ENCODE data around the gene DPM3. TPM values are rescaled to one million over a fixed set of nuclear protein-coding genes. Genes with fewer than 3 reads are reported as not detected.

The DPM3 gene
- total and polyA plus RNA-seq, 2 of the 13 experiments (the other 11 are each of a cell fraction or from before 2014, with no cell fraction given) = 23.2 to 53.4 TPM

DNA sequence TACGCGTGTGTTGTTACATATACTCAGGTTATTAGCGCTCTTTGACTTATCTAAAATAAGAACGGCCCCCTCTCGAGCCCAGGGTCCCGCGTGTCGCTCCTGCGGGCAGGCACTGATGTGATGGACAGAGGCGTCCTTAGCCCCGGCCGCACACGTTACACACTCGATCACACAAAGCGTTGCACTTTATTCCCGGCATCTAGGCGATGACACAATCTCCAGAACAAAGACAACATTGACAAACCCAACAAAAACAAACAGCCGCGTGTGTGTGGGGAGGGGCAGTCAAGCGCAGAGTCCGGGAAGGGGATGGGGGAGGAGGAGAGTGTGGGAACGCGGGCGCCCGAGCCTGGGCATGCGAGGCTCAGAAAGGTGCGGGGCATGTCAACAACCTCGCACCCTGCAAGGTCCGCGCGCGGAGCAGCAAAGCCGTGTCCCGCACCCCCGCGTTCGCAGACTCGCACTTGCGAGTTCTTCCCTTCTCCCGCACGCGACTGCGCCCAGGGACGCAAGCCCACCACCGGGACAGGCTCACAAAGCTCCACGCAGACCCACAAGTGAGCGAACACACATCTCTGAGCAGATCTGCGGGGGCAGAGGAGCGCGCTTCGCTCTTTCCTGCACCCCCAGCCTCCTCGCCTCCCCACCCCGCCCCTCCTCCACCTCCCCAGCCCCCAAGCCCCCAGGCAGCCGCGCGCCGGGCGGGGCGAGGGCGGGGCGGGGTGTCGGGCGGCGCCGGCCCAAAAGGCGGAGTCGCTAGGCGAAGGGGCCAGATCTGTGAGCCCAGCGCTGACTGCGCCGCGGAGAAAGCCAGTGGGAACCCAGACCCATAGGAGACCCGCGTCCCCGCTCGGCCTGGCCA is 13.0 kb downstream of the DPM3 start, which contains the start of gene EFNA1 (continued):
- TF ChIP-seq ZNF33B (CRISPR knock-in tag; IDR thresholded peaks at IDR 0.05) = no peak
- TF ChIP-seq ZZZ3 (CRISPR knock-in tag; IDR thresholded peaks at IDR 0.05; ENCODE audit: borderline replicate concordance) = 0 out of 2 replicates have a peak, but pooled peaks have one; percentile 57
- peak; percentile 96 to 99 for TF ChIP-seq EP300 (IDR thresholded peaks at IDR 0.05; ENCODE audit: low read depth in 2 of 2, low read length in 2 of 2)
- peak; percentile 97 for TF ChIP-seq EP300 (CRISPR knock-in tag; IDR thresholded peaks at IDR 0.05; ENCODE audit: borderline replicate concordance)
- TF ChIP-seq KLF16 (CRISPR knock-in tag; IDR thresholded peaks at IDR 0.05) = peak in 1 of 2 experiments; percentile 82; a peak in 2 of 4 replicates
- TF ChIP-seq, protein P1, sequence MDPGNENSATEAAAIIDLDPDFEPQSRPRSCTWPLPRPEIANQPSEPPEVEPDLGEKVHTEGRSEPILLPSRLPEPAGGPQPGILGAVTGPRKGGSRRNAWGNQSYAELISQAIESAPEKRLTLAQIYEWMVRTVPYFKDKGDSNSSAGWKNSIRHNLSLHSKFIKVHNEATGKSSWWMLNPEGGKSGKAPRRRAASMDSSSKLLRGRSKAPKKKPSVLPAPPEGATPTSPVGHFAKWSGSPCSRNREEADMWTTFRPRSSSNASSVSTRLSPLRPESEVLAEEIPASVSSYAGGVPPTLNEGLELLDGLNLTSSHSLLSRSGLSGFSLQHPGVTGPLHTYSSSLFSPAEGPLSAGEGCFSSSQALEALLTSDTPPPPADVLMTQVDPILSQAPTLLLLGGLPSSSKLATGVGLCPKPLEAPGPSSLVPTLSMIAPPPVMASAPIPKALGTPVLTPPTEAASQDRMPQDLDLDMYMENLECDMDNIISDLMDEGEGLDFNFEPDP (CRISPR knock-in tag; conservative IDR thresholded peaks at IDR 0.05) = no peak
- TF ChIP-seq, protein P2, sequence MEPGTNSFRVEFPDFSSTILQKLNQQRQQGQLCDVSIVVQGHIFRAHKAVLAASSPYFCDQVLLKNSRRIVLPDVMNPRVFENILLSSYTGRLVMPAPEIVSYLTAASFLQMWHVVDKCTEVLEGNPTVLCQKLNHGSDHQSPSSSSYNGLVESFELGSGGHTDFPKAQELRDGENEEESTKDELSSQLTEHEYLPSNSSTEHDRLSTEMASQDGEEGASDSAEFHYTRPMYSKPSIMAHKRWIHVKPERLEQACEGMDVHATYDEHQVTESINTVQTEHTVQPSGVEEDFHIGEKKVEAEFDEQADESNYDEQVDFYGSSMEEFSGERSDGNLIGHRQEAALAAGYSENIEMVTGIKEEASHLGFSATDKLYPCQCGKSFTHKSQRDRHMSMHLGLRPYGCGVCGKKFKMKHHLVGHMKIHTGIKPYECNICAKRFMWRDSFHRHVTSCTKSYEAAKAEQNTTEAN (CRISPR knock-in tag; conservative IDR thresholded peaks at IDR 0.05) = peak; percentile 100
- no peak; the same call in 1 of the 2 replicates for TF ChIP-seq ZNF354B (CRISPR knock-in tag; IDR thresholded peaks at IDR 0.05)
- TF ChIP-seq JUNB (CRISPR knock-in tag; IDR thresholded peaks at IDR 0.05; ENCODE audit: borderline replicate concordance) = peak; percentile 95
- peak; percentile 97 for TF ChIP-seq NCOR1 (IDR thresholded peaks at IDR 0.05; ENCODE audit: borderline replicate concordance, low read length)
- TF ChIP-seq, protein P3, sequence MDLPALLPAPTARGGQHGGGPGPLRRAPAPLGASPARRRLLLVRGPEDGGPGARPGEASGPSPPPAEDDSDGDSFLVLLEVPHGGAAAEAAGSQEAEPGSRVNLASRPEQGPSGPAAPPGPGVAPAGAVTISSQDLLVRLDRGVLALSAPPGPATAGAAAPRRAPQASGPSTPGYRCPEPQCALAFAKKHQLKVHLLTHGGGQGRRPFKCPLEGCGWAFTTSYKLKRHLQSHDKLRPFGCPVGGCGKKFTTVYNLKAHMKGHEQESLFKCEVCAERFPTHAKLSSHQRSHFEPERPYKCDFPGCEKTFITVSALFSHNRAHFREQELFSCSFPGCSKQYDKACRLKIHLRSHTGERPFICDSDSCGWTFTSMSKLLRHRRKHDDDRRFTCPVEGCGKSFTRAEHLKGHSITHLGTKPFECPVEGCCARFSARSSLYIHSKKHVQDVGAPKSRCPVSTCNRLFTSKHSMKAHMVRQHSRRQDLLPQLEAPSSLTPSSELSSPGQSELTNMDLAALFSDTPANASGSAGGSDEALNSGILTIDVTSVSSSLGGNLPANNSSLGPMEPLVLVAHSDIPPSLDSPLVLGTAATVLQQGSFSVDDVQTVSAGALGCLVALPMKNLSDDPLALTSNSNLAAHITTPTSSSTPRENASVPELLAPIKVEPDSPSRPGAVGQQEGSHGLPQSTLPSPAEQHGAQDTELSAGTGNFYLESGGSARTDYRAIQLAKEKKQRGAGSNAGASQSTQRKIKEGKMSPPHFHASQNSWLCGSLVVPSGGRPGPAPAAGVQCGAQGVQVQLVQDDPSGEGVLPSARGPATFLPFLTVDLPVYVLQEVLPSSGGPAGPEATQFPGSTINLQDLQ (CRISPR knock-in tag; IDR thresholded peaks at IDR 0.05) = no peak; the same call in 1 of the 2 replicates
- TF ChIP-seq ZNF547 (CRISPR knock-in tag; IDR thresholded peaks at IDR 0.05) = no peak; the same call in 1 of the 2 replicates
- peak; percentile 94 for TF ChIP-seq POLR2G (IDR thresholded peaks at IDR 0.05; ENCODE audit: low read depth, low read length)
- peak; percentile 56; the same call in 1 of the 2 replicates for TF ChIP-seq ZNF543 (CRISPR knock-in tag; IDR thresholded peaks at IDR 0.05)
- TF ChIP-seq, protein P4, sequence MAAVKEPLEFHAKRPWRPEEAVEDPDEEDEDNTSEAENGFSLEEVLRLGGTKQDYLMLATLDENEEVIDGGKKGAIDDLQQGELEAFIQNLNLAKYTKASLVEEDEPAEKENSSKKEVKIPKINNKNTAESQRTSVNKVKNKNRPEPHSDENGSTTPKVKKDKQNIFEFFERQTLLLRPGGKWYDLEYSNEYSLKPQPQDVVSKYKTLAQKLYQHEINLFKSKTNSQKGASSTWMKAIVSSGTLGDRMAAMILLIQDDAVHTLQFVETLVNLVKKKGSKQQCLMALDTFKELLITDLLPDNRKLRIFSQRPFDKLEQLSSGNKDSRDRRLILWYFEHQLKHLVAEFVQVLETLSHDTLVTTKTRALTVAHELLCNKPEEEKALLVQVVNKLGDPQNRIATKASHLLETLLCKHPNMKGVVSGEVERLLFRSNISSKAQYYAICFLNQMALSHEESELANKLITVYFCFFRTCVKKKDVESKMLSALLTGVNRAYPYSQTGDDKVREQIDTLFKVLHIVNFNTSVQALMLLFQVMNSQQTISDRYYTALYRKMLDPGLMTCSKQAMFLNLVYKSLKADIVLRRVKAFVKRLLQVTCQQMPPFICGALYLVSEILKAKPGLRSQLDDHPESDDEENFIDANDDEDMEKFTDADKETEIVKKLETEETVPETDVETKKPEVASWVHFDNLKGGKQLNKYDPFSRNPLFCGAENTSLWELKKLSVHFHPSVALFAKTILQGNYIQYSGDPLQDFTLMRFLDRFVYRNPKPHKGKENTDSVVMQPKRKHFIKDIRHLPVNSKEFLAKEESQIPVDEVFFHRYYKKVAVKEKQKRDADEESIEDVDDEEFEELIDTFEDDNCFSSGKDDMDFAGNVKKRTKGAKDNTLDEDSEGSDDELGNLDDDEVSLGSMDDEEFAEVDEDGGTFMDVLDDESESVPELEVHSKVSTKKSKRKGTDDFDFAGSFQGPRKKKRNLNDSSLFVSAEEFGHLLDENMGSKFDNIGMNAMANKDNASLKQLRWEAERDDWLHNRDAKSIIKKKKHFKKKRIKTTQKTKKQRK (IDR thresholded peaks at IDR 0.05; ENCODE audit: low read length) = no peak
- peak; percentile 81 for TF ChIP-seq ZNF792 (CRISPR knock-in tag; IDR thresholded peaks at IDR 0.05)
- peak; percentile 57; the same call in 1 of the 2 replicates for TF ChIP-seq ZNF563 (CRISPR knock-in tag; IDR thresholded peaks at IDR 0.05)
- TF ChIP-seq TAF15 (IDR thresholded peaks at IDR 0.05; ENCODE audit: low read depth, low read length, poor library complexity, severe bottlenecking) = no peak
- TF ChIP-seq RFXANK (CRISPR knock-in tag; IDR thresholded peaks at IDR 0.05) = no peak
- 0 out of 2 replicates have a peak, but pooled peaks have one; percentile 41 for TF ChIP-seq ZNF879 (CRISPR knock-in tag; IDR thresholded peaks at IDR 0.05)
- no peak; the same call in 1 of the 2 replicates for TF ChIP-seq ZNF777 (CRISPR knock-in tag; IDR thresholded peaks at IDR 0.05)
